ENCODE data around the gene APBB2.

The APBB2 gene

GRCh38 chr4:41189666-41190065 is 24.7 kb downstream of the APBB2 start:
- TF ChIP-seq, protein P1, sequence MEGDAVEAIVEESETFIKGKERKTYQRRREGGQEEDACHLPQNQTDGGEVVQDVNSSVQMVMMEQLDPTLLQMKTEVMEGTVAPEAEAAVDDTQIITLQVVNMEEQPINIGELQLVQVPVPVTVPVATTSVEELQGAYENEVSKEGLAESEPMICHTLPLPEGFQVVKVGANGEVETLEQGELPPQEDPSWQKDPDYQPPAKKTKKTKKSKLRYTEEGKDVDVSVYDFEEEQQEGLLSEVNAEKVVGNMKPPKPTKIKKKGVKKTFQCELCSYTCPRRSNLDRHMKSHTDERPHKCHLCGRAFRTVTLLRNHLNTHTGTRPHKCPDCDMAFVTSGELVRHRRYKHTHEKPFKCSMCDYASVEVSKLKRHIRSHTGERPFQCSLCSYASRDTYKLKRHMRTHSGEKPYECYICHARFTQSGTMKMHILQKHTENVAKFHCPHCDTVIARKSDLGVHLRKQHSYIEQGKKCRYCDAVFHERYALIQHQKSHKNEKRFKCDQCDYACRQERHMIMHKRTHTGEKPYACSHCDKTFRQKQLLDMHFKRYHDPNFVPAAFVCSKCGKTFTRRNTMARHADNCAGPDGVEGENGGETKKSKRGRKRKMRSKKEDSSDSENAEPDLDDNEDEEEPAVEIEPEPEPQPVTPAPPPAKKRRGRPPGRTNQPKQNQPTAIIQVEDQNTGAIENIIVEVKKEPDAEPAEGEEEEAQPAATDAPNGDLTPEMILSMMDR (IDR thresholded peaks at IDR 0.05; ENCODE audit: low read depth, low read length, missing control alignments): no peak
- DNase-seq (ENCODE audit: low read depth): no peak
- in situ Hi-C loops (cut with HindIII; ENCODE audit: low sequenced_read_pairs): no loop called here
- H3K4me3 ChIP-seq (ENCODE audit: low read depth, low read length): no peak overlapping the region

- TF ChIP-seq, protein P1 (IDR thresholded peaks at IDR 0.05; ENCODE audit: low read depth, low read length, missing control alignments): no peak
- DNase-seq (ENCODE audit: low read depth): no peak
- in situ Hi-C loops (cut with HindIII; ENCODE audit: low sequenced_read_pairs): no loop called here
- H3K4me3 ChIP-seq (ENCODE audit: low read depth, low read length): no peak overlapping the region
Observed at GRCh38 chr4:41189076-41189475, 25.3 kb downstream of the APBB2 start.

DNA sequence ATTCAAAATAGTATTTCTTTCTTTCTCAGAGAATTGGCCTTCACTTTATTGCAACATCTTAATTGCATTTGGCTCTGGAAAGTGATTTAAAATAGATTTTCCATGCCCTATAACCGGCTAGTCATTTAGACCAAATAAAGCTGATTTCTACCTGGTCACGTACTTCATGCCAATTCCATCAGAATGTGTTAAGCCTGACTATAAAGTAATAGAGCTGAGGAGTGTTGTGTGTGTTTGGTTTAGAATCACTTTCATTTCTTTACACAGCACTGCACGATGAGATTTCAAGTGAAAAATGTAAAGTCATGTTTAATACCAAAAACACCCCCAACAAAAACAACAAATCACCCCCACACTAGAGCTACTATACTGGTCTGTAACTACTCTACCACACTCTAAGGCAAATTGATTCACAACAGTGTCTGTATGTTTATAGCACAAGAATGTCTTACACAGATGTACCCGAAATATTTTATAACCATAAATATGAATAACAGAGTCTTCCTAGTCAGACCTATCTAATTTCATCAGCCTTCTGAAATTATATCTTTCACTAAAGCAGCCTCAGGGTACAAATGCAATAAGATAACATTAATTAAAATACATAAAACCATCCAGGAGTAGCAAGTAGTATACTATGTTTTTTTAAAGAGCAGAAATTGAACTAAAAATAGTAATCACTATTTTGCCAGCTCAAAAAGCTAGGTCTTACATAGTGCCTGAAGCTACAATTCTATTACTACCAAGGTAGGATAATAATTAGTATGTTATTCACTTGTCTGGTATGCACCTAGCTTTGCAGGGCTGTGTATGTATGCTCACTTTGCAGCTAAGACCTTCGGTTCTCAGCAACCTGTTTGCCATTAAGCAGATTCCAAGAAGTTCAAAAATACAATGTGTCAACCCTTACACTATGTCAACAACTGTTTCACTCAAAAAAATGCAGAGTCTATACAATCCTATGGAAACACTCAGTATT is 28.4 kb downstream of the APBB2 start:
- TF ChIP-seq, protein P1 (IDR thresholded peaks at IDR 0.05; ENCODE audit: low read depth, low read length, missing control alignments): no peak
- no peak for DNase-seq (ENCODE audit: low read depth)
- no peak overlapping the region for H3K4me3 ChIP-seq (ENCODE audit: low read depth, low read length)
- in situ Hi-C loops (cut with HindIII; ENCODE audit: low sequenced_read_pairs): no loop called here

DNA sequence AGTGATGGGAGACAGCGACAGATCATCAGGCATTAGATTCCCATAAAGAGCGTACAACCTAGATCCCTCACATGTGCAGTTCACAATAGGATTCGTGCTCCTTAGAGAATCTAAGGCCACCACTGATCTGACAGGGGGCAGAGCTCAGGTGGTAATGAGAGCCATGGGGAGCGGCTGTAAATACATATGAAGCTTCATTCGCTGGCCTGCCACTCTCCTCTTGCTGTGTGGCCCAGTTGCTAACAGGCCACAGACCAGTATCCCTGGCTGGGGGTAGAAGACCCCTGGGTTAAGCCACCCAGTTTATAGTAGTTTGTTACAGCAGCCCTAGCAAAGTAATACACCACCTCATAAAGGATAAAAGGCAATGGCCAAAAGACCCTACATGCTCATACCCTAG is 30.3 kb downstream of the APBB2 start:
- TF ChIP-seq, protein P1 (IDR thresholded peaks at IDR 0.05; ENCODE audit: low read depth, low read length, missing control alignments): no peak
- in situ Hi-C loops (cut with HindIII; ENCODE audit: low sequenced_read_pairs): no loop called here

DNA sequence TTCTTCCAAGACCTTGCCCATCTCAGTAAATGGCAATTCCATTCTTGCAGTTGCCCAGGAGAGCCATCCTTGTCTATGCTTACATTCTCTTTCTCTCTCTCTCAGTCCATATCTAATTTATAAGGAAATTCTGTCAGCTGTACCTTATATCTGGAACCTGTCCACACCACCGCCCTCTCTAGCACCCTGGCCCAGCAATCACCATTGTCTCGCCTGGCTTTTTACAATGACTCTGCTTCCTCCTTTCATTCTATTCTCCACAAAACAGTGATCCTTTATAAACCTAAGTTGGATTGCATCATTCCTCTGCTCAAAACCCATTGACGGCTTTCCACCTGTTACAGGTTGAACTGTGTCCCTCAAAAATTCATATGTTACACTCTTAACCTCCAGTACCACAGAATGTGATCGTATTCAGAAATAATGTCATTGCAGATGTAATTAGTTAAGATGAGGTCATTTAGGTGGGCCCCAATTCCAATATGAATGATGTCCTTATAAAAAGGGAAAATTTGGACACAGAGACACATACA is 31.3 kb downstream of the APBB2 start:
- in situ Hi-C loops (cut with HindIII; ENCODE audit: low sequenced_read_pairs): no loop called here
- no peak for DNase-seq (ENCODE audit: low read depth)
- TF ChIP-seq, protein P1 (IDR thresholded peaks at IDR 0.05; ENCODE audit: low read depth, low read length, missing control alignments): no peak
- H3K4me3 ChIP-seq (ENCODE audit: low read depth, low read length): no peak overlapping the region

More for the DNA sequence above, 30.3 kb downstream of the APBB2 start:
- H3K4me3 ChIP-seq (ENCODE audit: low read depth, low read length): no peak overlapping the region
- DNase-seq (ENCODE audit: low read depth): no peak

- H3K4me3 ChIP-seq (ENCODE audit: low read depth, low read length): no peak overlapping the region
- DNase-seq (ENCODE audit: low read depth): no peak
- in situ Hi-C loops (cut with HindIII; ENCODE audit: low sequenced_read_pairs): no loop called here
- TF ChIP-seq, protein P1 (IDR thresholded peaks at IDR 0.05; ENCODE audit: low read depth, low read length, missing control alignments): no peak
Observed at GRCh38 chr4:41181037-41181436, 33.3 kb downstream of the APBB2 start.
